Measurements from ENCODE around the gene NFYC. TPM values are rescaled to one million over a fixed set of nuclear protein-coding genes. Genes with fewer than 3 reads are reported as not detected.
"Not testable (repeated sequence)": the region's sequence is repeated elsewhere in the genome, so short reads cannot be mapped to it uniquely, and the experiment has no call there.

Gene NFYC
- total RNA-seq, 2 donors from 2014 or later, result 60.1 to 71.1 TPM

DNA sequence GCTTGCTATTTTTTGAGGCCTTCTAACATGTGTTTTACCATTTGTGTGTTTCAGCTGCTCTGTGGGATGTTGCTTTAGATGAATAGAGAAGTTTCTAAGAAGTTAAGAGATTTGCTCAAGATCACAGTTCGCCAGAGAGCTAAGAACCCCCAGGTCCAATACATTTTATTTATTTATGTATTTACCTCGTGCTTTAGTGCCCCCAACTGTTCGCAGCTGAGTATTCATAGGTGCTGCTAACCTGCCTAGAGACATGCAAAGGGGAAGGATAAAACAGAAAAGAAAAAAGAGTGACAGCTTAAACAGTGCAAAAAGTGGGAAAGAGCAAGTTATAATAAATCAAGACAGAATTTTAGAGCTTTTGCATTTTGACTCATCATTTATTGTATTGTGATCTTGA lies 31.1 kb downstream of the NFYC start:
- intact Hi-C loops (cut with DNase I), result no loop called here
- ATAC-seq (no peak), DNase-seq (no peak)

DNA sequence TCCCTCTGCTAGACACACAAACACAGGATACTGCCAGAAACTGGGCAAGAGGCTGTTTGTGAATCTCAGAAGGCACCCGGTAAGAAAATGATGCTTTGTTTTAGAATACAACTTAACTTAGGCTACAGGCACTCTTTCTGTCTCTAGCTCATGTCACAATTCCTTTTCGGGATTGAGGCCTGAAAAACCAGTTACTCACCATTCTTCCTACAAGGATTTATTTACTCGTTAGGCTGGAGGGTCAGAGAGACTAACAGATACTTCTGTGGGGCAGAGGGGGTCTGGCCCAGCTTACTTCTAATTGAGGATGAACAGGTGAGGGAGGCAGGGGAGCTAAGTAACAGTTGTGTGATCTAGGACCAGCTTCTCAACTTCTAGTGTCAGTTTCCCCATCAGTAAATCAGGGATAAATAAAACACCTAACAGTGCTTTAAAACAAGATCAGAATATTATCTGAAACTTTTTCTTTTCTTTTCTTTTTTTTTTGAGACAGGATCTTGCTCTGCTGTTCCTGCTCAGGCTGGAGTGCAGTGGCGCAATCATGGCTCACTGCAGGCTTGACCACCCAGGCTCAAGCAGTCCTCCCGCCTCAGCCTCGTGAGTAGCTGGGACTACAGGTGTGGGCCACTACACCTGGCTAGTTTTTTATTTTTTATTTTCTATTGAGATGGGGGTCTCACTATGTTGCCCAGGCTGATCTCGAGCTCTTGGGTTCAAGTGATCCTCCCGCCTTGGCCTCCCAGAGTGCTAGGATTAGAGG lies 31.9 kb downstream of the NFYC start:
- DNase-seq (no peak), ATAC-seq (no peak)
- intact Hi-C loops (cut with DNase I), result no loop called here

DNA sequence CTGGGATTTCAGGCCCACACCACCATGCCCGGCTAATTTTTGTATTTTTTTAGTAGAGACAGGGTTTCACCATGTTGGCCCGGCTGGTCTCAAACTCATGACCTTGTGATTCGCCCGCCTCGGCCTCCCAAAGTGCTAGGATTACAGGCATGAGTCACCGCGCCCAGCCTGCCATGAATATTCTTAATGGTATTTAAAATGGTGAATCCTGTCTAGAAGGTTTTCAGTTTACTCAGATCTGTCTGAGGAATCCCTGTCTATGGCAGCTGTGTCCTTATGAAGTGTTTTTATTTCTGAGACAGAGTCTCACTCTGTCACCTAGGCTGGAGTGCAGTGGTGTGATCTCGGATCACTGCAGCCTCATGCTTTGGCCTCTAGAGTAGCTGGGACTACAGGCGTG lies 36.2 kb downstream of the NFYC start:
- ATAC-seq; DNase-seq; intact Hi-C loops (cut with DNase I): not testable (repeated sequence)

DNA sequence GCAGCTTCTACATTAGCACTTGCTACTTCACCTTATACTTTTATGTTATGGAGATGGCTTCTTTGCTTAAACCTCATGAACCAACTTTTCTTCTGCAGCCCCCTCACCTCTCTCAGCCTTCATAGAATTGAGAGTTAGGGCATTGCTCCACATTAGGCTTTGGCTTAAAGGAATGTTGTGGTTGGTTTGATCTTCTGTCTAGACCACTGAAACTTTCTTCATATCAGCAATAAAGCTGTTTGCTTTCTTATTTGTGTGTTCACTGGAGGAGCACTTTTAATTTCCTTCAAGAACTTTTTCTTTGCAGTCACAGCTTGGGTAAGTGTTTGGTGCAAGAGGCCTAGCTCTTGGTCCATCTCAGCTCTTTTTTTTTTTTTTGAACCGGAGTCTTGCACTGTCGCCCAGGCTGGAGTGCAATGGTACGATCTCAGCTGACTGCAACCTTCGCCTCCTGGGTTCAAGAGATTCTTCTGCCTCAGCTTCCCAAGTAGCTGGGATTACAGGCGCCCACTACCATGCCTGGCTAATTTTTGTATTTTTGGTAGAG lies 37.9 kb downstream of the NFYC start:
- intact Hi-C loops (cut with DNase I); DNase-seq; ATAC-seq: not testable (repeated sequence)

DNA sequence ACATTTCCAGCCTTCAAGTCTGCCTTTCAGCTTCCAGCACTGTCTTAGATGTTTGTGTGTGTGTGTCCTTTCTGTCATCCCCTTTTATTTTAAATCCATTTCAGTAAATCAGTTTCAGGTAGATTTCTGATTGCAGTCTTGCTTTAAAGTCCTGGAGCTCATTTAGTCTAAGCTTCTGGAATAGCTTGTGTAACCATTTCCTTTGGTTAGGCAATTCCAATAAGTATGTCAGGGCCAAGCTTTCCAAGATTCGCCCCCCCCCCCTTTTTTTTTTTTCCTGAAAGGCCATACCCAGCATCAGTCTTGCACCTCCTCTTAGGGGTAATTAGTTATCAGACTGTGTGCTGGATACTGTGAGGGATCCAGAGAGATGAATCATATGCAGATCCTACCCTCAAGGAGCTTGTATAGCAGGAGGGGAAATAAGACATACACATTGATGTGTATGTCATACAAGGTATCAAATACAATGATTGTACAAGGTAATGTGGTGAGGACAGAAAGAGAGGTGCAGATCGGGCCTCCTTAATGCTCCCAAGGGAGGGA lies 41.3 kb downstream of the NFYC start:
- ATAC-seq, result no peak
- intact Hi-C loops (cut with DNase I), result no loop called here
- no peak for DNase-seq

DNA sequence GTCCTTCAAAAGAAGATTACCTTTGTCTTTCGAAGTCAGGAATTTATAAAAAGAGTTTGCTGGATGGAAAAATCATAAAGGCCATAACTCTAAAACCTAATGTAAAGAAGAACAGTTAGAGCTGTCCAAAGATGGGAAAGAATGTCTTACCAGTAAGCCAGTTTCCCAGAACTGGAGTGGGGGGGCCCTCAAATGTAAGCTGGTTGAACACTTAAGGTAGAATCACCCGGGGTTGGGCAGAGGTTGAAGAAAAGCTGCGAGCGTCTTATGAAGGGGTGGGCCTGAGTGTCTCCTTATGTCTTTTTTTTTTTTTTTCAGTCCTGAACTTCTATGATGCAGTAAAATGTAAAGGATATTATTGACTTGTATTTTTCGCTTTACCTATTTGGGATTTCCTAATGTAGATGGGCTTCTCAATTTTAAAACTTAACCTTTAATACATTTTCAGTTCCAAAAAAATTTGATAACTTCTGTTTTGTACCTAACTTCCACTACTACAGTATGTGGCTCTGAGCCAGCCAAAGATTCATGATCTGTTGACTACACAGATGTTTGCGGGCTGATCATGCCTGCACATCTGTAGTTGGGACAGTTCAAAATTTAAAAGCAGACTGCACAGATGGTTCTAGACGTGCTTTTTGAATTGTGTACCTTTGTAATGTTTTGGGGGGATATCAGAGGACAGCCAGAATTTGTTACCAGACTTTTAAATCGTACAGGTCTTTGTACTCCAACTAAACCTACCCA lies 43.6 kb downstream of the NFYC start:
- ATAC-seq (no peak), DNase-seq (no peak)
- intact Hi-C loops (cut with DNase I), result no loop called here

DNA sequence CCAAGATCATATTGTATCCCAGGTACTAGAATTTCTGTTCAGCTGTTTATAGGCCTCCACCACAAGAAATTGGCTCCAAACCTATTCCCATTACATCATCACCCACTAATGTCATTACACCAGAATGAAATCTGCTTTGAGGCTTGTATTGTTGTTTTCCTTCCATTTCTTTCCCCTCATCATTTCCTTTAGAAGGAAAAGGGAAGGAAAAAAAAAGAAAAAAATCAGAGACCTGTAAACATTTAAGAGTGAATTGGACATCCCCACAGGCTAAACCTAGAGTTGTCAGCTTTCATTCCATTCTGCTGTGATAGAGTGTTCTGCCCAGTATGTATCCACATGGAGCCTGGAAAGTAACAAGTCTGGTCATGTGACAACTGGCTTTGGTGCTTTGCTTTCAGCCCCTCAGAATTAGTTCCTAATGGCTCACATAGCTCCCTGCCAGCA lies 44.6 kb downstream of the NFYC start:
- peak in 1 of 2 donors; percentile 50 for ATAC-seq
- intact Hi-C loops (cut with DNase I), result no loop called here
- DNase-seq, result no peak

DNA sequence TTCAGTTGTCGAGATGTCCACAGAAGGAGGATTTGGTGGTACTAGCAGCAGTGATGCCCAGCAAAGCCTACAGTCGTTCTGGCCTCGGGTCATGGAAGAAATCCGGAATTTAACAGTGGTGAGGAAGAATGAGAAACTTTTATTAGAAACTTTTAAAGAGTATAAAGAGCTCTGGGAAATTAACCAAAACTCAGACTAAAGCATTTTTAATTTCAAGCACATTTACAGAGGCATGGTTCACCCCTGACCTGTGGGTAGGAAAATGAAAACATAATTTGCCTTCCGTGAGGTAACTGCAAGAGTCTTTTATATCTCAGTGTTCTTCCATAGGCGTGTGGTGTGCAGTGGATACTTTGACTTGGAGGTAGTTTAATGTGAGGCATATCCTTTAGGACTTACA lies 47.3 kb downstream of the NFYC start:
- intact Hi-C loops (cut with DNase I), result no loop called here
- DNase-seq, result no peak
- ATAC-seq, result no peak

DNA sequence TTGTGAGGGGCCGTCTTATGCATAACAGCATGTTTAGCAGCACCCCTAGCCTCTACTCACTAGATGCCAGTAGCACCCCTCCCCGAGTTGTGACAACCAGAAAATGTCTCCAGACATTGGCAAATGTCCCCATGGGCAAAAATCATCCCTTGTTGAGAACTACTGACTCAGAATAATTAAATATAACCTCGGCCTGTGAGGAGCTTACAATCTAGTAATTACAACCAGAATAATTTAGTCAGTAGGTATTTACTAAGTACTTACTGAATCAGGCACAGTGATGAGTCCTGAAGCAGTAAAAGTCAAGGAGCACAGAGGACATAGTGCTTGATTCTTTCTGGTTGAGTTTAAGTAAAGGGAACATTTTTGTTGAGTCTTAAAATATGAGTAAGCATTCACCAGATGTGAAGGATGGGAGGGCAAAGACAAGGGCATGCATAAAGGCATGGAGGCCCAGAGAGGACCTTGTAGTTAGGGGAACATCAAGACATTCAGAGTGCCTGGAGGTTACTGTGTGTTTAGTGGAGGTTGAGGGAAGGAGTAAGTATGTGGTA lies 48.0 kb downstream of the NFYC start:
- ATAC-seq, result no peak
- intact Hi-C loops (cut with DNase I), result no loop called here
- DNase-seq, result no peak

DNA sequence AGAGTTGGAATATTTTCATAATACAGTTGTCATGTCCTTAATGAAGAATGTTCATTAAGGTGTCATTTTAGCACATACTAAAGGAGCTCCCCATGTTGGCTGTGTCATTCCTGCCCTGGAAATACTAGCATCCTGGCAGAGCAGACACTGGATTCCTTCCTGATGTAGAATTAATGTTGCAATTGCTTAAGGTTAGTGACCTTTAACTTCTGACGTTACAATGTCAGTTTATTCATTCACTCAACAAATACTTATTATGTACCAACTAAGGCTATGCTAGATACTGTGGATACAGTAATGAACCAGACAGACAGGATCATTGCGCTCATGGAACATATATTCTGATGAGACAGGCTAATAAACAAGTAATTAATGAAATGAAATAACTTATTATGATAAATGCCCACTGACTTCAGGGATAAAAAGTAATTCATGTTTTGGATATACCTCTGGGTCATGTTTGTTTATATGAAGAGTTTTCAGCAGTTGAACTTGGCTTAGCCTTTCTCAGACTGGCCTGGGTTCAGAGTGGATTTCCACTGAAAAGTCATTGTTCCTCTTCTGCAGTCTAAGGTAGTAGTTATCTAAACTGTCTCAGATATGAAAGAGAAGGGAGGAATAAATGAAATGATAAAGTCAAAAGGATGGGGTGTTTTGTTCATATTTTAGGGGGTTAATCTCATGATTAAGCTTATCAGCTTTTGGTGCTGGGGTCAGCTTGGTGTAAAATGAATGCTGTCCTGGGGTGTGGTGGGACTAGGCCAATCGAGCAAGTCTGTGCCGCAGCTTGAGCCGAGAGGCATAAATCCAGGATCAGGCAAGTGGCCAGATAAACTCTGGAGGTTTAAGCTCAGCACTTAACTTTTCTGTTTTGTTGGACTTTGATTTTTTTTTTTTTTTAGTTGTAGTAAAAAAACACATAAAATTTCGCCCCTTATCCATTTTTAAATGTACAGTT lies 48.8 kb downstream of the NFYC start:
- DNase-seq (peak; percentile 29), ATAC-seq (no peak)
- intact Hi-C loops (cut with DNase I), result no loop called here

DNA sequence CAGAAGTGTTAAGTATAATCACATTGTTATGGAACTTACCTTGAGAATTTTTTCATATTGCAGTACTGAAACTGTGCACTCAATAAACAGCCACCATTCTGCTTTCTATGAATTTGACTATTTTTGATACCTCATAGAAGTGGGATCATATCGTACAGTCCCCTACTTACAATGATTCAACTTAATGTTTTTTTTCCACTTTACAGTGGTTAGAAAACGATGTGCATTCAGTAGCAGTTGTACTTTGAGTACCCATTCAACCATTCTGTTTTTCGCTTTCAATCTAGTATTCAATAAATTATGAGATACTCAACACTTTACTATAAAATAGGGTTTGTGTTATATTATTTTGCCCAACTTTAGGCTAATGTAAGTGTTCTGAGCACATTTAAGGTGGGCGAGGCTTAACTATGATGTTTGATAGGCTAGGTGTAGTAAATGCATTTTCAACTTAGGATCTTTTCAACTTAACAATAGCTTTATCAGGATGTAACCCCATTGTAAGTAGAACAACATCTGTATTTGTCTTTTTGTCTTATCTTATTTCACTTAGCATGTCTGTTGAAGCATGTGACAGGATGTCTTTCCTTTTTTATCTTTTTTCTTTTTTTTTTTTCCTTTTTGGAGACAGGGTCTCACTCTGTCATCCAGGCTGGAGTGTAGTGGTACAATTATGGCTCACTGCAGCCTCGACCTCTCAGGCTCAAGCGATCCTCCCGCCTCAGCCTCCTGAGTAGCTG lies 49.7 kb downstream of the NFYC start:
- ATAC-seq (no peak), DNase-seq (no peak)
- intact Hi-C loops (cut with DNase I), result no loop called here

DNA sequence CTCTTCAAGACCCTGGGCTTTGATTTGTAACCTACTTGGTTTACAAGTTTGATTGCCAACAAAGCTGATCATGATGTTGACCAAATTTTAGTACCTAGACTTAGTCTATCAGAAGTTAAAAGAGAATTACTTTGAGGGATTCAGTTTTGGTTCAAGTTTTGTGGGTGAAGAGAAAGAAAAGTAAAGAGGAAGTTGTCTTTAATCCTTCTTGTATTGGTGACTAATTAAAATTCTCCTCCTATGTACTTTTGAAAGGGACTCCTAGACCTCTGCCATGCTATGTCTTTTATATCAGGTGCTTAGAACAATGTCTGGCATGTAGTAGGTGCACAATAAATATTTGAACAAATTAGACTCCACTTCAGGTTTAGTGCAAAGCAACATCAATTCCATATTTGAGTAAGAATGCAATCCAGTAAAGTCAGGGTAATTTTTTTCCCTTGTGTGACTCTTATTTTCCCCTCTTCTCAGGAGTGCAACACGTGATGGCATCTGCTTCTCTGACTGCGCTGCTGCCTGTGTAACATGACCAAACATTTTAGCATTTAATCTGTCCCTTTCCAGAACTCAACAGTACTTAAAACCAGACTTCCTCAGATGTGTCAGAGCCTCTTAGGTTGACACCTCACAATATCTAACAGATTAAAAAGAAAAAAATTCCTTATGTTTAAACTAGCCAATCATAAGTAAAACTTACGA lies 51.0 kb downstream of the NFYC start:
- intact Hi-C loops (cut with DNase I), result no loop called here
- DNase-seq (no peak), ATAC-seq (peak; percentile 54 to 62)

DNA sequence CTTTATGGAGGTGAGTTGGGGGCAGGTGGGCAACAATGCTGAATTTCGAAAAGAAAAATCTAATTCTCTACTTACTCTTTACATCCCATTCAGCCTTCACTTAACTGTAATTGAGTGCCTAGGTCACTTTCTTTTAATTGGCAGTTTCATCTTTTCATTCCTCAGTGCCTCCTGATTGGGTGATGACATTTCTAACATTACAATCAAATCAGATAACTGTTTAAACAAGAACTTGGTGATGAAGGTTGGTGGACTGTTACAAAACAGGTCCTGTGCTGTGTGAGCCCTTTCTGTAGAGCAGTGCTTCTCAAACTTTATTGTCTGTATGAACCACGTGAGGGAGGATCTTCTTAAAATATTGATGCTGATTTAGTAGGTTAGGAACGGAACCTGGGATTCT lies 51.9 kb downstream of the NFYC start:
- intact Hi-C loops (cut with DNase I), result no loop called here
- ATAC-seq (no peak), DNase-seq (no peak)

DNA sequence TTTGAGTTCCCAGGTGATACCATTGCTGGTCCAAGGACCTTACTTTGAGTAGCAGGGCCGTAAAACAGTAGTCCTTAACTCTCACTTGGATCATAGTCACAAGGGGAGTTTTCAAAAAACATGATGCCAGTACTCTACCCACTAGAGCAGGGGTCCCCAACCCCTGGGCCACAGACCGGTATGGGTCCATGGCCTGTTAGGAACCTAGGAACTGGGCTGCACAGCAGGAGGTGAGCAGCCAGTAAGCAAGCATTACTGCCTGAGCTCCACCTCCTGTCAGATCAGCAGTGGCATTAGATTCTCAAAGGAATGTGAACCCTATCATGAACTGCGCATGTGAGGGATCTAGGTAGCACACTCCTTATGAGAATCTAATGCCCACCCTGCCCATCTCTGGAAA lies 52.4 kb downstream of the NFYC start:
- no peak for ATAC-seq
- DNase-seq, result no peak
- intact Hi-C loops (cut with DNase I), result no loop called here

DNA sequence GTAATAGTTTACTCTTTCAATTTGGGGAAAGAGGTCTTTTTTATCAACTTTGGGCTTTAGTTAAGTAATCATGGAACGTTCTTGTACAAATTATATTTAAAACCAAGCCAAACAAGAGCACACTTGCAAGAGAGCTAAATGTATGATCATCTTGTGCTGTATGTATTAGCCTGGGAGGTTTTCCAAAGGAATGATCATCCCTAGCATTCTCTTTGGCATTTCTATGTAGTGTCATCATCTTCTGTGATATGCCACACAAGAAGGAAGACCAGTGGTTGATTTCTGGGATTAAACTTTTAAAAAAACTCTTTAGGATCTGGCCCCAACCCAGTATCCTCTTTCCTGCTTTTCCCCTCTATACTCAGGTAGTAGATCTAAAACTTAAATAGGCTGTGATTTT lies 53.7 kb downstream of the NFYC start:
- DNase-seq (no peak), ATAC-seq (no peak)
- intact Hi-C loops (cut with DNase I), result no loop called here

DNA sequence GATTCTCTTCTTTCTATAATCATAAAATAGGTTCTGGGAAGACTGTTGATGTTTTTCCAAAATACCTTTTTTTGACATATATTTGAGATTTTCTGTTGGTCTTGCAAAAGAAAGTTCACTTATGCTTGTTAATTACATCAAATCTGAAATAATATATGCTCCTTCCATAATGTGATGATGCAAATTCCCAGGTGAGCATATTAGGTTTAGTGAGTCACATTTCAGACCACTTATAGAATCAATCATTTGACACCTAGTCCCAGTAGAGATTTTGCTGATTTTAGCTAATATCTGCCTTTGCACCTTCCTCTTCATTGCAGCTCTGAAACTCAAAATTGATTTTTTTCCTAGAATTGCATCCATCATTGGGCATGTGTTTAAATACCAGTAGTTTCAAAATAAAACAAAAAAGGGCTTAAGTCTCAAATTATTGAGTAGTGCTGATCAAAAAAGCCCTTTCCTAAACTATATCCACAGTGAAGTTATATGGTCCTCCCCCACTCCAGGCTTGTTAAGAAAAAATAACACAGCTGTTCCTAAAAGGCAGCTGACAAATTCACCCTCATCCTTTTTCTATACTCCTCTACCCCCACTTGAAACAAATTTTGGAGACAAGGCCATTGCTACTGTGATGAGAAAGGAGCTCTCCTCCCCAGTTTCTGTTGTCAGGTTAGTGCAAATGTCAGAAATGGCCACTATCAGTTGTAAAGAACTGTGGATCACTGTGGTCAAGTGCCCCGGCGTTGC lies 55.0 kb downstream of the NFYC start:
- DNase-seq, result no peak
- intact Hi-C loops (cut with DNase I), result no loop called here

More for the DNA sequence above, 55.0 kb downstream of the NFYC start:
- ATAC-seq, result no peak

All from left cardiac atrium (tissue), 4 donors.